Hematopoietic multipotent progenitor cell (in vitro differentiated cells): ENCODE measurements around the gene GNPDA2. TPM values are rescaled to one million over a fixed set of nuclear protein-coding genes. Genes with fewer than 3 reads are reported as not detected.
"Not testable (repeated sequence)": the region's sequence is repeated elsewhere in the genome, so short reads cannot be mapped to it uniquely, and the experiment has no call there.

Experiments
- DNase-seq, 3 donors: peaks; one replicate each; pipeline ENCODE4 v3.0.0-alpha.2; 2011 to 2015; ENCODE audit warnings: low read depth in 2 of 3, low spot score in 2 of 3
- total RNA-seq: library from RNA; depleted of rRNA; stranded (reverse); fragments of >200 nt; gene quantifications from one replicate; pipeline ENCODE4 v1.2.3, GENCODE V29; 2012

Gene GNPDA2
- 6.2 TPM for total RNA-seq

- peak; percentile 70 to 88 (median 85) for DNase-seq
These were observed at the start of gene GNPDA2 for GRCh38 chr4:44726038-44726871. Gene GNPDA2, minus strand, starts transcription at chr4:44726556. Its CDS starts 4,349 bp downstream, at chr4:44722207.

- DNase-seq: no peak
These were observed 46.0 kb upstream of the GNPDA2 start for GRCh38 chr4:44772340-44772739.

DNA sequence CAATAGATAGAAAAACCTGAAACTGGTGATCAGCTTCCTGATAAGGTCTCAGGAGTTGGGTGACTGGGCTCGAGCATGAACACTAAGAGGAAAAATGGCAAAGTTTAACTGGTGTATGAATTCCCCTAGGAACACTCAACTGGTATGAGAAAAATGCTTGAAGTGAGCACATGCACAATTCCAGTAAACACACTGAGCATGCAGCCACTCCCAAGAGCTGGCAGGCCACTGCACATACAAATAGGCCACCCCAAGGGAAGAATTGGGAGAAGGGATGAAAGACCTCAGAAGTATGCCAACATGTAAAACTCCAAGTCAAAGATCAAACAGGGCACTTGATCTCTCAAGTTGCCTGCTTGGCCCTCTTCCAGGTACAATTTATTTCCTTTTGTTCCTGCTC is 45.4 kb upstream of the GNPDA2 start:
- DNase-seq: no peak

- DNase-seq: no peak
These were observed 40.1 kb upstream of the GNPDA2 start for GRCh38 chr4:44766453-44766852.

GRCh38 chr4:44765116-44765515 is 38.8 kb upstream of the GNPDA2 start:
- no peak for DNase-seq

GRCh38 chr4:44761306-44761705 is 35.0 kb upstream of the GNPDA2 start:
- no peak for DNase-seq

DNA sequence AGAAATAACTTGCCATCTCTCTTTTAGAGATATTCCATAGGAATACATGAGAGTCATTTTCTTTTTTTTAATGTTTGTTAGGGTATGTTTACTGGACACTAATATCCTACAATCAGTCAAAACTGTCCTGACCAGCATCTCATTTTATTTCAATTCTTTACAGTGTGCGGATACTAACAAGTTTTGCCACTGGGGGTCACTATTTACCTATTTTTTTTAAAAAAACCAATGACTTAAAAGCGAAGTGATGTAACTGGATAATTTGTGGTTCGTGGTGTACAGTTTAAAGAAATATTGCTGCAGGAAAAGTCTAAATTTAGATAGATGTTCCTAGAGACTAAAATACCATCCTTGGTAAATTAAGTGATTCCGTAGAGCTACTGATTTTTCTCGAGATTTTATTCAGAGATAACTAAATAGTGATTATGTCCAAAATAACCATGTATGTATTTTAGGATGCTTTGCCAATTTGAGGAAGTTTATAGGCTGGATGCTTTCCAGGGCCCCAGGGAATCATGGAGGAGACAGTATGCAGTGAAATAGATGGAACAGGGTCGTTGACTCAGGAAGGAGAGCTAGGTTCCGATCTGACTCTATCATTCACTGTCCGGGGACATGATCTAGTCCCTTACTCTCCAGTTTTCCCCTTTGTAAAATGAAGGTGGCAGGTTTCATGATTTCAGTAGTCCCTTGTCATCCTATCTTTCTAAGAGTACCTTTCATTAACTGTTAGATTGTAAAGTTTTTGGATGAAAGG is 34.0 kb upstream of the GNPDA2 start:
- peak in 2 of 3 donors; percentile 31 to 68 for DNase-seq

DNA sequence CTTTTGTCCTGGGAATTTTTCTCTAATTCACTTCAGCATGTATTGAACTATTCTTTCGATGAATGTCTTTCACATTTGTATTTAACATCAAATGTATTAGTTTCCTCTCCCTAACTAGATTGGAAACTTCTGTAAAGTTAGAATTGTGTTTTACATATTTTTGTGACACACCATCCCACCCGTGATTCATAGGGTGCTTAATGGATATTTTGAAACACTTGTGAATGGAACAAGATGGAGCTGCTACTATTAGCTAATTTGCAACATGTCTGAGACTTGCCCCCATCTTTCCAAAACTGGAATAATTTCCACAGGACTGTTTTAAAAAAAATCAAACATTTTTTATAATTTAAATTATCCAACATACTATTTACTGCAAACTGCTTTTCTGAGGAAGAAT is 30.2 kb upstream of the GNPDA2 start:
- no peak for DNase-seq

GRCh38 chr4:44740201-44740600 is 13.8 kb upstream of the GNPDA2 start:
- DNase-seq: no peak

DNA sequence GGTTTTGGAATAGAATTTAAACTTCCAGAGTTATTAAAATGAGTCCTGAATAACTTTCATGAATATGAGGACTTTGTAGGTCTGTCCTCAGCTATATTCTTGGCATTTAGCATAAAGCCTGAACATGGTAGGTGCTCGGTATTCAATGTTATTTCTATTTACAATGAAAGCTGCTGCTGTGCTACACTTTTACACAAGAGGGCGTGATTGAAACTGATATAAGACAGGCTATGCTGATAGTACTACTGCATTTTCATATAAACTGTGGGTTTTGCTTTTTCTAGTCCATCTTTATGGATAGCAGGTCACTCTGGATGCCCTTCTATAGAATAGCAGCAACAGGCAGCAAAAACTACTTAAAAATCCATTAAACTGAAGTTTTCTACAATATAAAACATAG is 12.3 kb upstream of the GNPDA2 start:
- DNase-seq: peak in 1 of 3 donors; percentile 41

GRCh38 chr4:44736900-44737299 is 10.5 kb upstream of the GNPDA2 start:
- no peak for DNase-seq

DNA sequence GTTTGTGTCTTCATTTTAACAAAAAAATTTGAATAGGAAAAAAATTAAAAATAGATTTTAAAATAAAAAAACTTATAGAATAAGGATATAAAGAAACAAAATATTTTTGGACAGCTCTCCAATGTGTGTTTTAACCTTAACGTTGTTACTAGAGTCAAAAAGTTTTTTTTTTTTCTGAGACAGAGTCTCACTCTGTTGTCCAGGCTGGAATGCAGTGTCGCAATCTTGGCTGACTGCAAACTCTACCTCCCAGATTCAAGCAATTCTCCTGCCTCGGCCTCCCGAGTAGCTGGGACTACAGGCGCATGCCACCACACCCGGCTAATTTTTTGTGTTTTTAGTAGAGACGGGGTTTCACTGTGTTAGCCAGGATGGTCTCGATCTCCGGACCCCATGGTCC is 2.3 kb upstream of the GNPDA2 start:
- not testable (repeated sequence) for DNase-seq

DNA sequence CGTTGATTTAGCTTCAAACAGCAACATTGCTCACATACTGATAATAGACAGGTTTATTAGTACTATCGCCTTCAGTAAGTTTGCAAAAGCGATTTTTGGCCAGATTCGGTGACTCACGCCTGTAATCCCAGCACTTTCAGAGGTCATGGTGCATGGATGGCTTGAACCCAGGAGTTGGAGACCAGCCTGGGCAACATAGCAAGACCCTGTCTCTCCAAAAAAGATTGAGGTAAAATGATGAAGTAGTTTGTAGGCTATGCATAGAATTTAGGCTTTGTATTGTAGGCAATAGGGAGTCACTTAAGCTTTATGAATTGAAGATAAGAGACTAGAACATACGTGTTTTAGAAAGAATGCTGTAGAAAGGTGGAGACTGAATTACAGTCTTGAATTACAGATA is 1.1 kb upstream of the GNPDA2 start:
- no peak for DNase-seq

DNA sequence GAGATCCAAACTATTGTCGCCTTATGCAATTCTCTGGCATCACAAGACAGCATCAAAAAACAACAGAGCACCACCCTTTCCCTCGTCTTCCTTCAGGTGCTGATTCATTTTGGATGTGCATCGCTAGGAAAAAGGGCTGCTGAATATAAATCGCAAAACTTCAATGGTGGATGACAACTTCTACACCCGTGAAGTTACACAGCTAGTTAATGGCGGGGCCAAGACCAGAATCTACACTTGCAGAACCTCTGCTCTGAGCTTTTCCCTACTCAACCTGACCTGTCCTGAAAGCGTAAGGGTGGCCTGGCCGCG is 674 bp downstream of the GNPDA2 start:
- DNase-seq: no peak

DNA sequence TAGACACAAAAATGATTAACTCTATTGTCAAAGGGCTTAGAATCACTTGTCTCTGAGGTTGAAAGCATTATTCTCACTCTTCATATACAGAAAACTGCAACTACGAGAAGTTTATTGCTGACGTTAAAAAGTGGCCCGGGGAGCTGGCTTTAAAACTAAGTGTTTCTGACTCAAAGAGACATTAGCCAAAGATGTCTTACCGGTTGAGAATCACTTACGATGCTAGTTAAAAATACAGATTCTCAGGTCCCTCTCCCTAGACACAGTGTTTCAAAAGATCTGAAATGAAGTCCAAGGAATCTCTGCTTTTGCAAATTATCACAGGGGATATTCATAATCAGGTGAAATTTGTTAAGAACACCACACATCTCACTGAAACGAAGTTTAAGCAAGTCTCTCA is 1.2 kb downstream of the GNPDA2 start:
- DNase-seq: no peak

GRCh38 chr4:44722001-44722400 is 4.4 kb downstream of the GNPDA2 start:
- no peak for DNase-seq

- DNase-seq: no peak
These were observed 6.0 kb downstream of the GNPDA2 start for GRCh38 chr4:44720371-44720770.

GRCh38 chr4:44716597-44716996 is 9.8 kb downstream of the GNPDA2 start:
- DNase-seq: no peak

- DNase-seq: no peak
These were observed 13.2 kb downstream of the GNPDA2 start for GRCh38 chr4:44713125-44713524.

DNA sequence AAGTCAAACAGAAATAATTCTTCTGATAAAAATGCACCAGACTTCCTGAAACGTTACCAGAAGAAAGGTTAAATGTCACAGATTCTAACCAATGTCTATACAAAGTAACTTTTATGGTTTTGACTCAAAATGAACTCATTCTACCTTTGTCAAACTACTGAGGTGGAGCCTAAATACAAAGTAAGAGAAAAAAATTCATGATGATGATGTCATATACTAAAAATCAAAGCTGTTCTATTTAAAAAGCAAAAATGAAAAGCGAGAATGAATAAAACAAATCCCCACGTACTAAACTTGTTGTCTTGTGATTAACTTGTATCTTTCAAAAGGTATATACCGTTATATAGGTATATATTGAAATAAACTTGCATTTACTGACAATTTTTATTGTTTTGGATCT is 21.7 kb downstream of the GNPDA2 start:
- no peak for DNase-seq

- no peak for DNase-seq
These were observed 25.3 kb downstream of the GNPDA2 start for GRCh38 chr4:44701037-44701436.

GRCh38 chr4:44700427-44700826 is 25.9 kb downstream of the GNPDA2 start:
- DNase-seq: no peak
